GM21723 (cell line): ENCODE measurements around the gene CCNI.
"Not testable (repeated sequence)": the region's sequence is repeated elsewhere in the genome, so short reads cannot be mapped to it uniquely, and the experiment has no call there.

Source experiments
- ATAC-seq: cut with Tn5 transposase; IDR thresholded peaks from one replicate; pipeline ENCODE4 v1.9.1; 2021; ENCODE audit warnings: mild to moderate bottlenecking, moderate library complexity; ENCODE audit not compliant: unreplicated experiment

The CCNI gene, protein sequence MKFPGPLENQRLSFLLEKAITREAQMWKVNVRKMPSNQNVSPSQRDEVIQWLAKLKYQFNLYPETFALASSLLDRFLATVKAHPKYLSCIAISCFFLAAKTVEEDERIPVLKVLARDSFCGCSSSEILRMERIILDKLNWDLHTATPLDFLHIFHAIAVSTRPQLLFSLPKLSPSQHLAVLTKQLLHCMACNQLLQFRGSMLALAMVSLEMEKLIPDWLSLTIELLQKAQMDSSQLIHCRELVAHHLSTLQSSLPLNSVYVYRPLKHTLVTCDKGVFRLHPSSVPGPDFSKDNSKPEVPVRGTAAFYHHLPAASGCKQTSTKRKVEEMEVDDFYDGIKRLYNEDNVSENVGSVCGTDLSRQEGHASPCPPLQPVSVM

DNA sequence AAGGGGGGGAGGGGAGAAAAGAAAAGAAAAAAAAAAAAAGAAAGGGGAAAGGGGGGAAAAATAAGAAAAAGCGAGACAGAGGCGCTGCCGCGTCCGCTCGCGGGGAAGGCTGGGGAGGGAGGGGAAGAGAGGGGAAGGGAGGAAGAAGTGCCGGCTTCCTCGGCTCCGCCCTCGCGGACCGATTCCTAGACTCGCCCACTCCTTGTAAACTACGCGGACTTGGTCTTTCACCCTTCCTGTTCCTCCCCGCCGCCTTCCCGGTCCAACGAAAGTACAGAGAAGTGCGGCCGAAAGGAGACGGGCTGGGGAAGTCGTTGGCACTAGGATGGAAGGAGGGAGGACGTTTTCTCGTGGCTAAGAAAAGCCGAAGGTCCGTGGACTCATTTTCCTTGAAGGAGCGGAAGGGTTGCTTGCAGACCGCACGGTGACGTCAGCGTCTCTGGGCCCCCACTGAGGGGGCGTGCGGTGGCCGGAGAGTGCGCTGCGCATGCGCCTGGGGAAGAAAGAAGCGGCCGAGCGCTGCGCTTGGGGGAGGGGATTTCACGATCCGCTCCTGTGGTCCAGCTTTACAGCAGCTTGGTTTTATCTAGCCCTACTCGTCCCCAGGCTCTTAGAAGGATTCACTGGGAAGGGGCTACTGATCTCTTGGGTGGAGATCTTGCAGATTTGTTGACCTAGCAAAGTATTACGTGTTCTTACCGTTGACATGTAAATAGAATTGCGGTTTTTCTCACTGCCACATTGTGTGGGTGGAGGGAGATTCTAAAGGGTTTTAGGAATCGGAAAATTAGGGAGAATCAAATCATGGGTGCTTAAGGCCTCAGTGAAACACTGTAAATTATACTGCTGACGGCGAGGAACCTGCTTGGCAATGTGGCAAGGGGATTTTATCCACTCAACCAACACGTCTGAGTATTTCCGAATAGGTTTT lies at the start of gene CCNI:
TSS of gene CCNI (minus strand) at position 121 of the 931 bp plus-strand sequence. CDS start 9,627 bp downstream, outside the sequence.
- ATAC-seq, result peak; percentile 61

DNA sequence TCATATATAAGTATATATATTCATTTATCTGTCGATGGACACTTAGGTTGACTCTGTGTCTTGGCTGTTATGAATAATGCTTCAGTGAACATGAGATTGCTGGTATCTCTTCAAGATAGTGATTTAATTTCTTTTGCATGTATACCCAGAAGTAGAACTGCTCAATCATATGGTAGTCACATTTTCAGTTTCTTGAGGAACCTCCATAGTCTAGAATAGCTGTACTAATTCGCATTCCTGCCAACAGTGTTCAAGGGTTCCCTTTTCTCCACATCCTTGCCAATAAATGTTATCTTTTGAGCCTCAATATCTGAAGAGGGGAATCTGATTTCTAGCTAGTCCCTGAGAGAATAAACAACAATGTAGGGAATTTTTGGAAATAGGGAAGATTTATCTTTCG lies 48.8 kb upstream of the CCNI start:
- ATAC-seq, result no peak

DNA sequence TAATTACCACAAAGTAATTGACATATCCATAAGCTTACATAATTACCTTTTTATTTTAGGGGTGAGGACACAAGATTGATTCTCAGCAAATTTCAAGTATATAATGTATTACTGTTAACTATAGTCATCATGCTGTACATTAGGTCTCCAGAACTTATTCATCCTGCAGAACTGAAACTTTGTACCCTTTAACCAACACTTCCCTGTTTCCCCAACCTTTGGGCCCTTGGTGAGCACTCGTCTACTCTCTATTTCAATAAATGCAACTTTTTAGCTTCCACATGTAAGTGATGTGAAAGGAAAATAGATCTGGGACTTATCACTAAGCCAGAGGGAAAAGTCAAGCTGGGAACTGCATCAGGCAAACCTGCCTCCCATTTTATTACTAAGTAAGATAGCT lies 47.6 kb upstream of the CCNI start:
- ATAC-seq, result no peak

DNA sequence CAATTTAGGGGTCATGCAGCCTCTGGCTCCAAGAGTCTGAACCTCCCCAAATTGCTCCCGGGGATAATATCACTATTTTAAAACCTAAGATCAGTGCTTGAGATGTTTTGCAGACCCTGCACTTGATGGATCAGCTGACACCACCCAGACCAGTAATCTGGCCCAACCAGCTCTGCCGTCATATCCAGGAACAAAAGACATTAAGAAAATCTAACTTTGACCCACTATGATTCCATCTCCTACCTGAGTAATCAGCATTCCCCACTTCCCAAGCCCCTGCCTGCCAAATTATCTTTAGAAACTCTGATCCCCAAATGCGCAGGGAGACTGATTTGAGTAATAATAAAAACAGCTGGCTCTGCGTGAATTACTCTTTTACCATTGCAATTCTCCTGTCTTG lies 46.9 kb upstream of the CCNI start:
- ATAC-seq, result no peak

DNA sequence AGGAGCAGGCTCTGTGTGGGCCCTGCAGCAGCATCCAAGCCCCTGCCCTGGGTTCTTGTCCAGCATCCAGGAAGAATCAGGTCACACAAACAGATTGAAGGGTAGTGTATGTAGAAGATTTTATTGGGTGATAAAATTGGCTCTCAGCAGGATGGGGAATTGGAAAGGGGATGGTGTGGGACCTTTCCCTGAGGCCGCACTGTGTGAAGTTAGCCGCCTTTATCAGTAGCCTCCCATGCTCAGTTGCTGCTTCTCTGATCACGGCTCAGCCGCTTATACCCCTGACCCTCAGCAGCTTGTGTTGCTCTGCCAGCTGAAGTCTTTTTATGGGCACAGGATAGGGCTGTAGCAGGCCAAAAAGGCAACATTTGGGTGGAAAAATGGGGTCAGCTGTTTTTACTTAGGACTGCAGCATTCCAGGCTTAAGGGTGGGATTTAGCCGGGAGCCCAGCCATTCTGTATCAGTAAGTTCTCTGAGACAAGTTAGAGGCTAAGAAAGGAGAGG lies 46.0 kb upstream of the CCNI start:
- no peak for ATAC-seq

DNA sequence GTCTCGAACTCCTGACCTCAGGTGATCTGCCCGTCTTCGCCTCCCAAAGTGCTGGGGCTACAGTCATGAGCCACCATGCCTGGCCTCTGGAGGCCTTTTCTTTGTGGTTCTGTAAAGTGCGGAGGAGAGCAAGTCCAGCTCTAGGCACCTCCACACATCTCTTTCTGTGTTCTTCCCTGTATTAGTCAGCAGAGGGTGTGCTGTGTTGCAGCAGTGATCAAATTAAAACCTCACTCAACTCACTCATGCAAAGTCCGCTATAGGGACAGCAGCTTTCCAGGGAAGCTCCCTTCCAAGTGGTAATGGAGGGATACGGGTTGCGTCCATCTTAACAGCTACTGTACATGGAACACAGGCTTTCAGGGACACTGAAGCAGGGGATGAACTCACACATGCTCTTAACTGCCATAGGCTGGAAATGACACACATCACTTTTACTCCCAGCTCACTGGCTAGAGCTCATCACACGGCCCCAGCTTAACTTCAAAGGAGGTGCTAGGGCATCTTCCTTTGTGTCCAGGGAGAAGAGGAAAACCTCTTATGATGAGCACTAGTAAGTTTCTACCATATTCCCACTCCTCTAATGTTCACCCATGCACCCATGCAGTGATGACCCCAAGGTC lies 45.2 kb upstream of the CCNI start:
- ATAC-seq, result peak; percentile 88

DNA sequence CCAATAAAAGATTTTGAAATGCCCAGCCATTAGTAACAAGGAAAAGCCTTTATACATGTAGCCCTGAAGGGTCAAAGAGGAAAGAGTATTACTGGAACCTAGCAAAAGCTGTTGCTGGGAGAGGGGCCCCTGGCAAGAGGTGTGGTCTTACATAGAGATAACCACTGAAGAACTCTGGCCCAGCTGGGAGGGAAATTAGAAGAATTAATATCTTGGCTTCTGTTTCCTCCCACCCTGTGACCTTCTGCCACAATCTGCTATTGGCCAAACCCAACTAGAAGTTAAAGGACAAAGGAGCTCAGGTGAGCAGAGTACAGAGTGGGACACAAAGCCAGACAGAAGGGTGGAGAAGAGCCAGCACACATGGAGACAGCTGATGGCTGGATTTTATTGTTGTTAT lies 41.9 kb upstream of the CCNI start:
- no peak for ATAC-seq

DNA sequence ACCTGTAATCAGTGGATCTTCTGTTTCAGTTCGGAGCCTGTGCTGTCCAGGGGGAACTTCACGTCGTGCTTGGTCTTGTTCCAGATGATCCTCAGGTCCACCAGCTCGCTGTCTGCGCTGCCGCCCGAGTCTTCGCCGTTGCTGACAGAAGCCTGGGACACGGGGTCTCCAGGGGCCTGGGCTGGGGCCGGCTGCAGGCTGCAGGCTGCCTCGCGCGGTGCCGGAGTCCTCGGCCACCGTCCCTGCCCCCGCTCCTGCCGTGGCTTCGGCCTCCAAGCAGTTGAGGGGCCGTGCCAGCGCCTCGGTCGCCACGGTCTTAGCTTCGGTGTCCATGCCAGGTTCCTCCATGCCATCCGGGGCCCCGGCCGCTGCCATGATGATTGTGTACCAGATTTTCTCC lies 37.3 kb upstream of the CCNI start:
- no peak for ATAC-seq

DNA sequence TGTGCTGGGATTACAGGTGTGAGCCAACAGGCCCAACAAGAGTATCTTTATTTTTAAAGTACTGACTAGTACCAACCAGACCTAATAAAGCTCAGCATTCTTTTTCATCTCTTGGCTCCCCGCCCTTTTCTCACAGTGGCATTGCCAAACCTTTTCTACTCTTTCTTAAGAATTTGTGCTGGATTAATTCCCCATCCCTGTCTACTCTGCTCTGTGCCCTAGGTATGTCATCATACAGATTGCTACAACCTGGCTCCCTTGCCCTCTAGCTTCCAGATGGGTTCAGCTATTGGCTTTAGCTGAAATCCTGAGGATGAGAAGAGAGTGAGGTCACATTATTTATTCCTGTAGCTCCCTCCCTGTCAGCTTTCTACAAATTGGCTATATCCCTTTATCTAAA lies 34.9 kb upstream of the CCNI start:
- ATAC-seq, result no peak

DNA sequence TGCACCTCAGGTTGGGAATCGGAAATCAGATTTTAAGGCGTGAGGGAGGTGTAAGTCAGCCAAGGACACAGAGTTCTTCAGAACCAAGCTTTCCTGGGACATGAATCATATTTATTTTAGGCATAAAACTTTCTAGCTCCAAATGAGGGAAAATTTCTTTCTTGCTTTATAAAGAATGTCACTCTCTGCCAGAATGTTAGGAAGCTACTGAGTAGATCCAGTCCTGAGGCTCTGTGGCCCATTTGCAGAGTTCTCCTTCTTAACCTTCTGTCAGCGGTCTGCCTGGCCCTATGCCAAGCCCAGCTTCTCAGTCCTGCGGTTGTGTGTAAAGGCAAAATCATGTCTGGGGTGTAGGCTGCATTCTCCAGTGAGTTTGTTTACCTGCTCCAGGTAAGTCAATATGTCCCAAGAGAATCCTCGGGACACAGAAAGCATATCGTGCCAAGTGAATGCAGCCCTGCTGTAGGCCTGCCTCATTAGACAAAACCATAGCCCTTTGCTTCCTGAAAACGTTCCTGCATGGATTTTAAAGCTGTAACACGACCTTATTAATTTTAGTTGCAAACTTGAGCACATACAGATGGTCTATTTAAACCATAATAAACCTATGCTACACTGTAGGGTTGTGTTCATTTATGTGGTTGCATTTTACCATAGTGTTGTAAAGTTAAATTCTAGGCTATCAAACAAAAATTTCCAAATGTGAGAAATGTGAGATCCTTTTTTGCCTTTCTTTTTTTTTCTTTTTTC lies 29.2 kb upstream of the CCNI start:
- no peak for ATAC-seq

DNA sequence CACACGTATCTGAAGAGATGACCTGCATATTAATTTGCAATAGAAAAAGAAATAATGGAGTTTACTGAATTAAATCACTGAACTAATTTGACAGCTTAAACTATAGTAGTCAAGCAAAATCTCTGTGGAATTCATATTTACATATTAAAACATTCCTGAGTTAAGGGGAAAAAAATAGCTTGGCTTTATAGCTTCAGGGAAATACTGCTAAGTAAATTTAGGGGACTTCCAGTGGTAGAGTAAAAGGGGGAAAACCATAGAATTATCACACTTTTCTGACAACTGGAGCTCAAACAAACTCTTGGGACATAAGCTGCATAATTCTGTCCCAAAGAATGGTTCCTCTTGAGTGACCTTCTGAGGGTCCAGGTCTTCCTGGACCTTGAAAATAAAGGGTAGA lies 28.6 kb upstream of the CCNI start:
- no peak for ATAC-seq

DNA sequence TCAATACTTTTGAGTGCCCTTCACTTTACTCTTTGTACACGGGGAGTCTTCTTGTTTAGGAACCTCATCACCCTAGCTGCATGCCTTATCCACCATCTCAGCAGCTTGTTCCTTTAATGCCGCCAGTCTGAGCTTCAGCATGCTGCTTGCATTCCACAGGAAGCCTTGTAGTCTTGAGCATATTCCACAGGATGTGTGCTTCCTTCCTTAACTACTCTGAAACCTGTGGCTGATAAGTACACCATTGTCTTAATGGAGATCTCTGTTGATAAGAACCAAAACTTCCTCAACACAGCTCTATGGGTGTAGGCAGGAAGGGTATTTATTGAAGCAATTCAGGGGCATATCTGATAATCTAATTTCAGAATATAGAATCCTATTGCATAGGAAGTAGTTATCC lies 24.4 kb upstream of the CCNI start:
- no peak for ATAC-seq

DNA sequence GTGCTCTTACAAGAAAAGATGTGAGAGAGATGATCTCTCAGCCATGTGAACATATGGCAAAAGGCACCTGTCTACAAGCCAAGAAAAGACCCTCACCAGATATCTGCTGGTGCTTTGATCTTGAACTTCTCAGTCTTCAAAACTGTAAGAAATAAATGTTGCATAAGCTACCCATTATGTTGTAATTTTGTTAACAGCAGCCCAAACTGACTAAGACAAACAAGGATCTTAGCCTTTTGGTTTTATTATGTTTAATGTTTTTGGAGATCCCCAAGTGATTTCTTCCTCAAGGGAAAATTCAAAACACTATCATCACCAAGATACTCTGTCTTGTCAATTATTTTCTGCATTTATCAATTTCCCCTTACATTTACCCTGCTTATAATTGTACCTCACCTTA lies 21.8 kb upstream of the CCNI start:
- no peak for ATAC-seq

DNA sequence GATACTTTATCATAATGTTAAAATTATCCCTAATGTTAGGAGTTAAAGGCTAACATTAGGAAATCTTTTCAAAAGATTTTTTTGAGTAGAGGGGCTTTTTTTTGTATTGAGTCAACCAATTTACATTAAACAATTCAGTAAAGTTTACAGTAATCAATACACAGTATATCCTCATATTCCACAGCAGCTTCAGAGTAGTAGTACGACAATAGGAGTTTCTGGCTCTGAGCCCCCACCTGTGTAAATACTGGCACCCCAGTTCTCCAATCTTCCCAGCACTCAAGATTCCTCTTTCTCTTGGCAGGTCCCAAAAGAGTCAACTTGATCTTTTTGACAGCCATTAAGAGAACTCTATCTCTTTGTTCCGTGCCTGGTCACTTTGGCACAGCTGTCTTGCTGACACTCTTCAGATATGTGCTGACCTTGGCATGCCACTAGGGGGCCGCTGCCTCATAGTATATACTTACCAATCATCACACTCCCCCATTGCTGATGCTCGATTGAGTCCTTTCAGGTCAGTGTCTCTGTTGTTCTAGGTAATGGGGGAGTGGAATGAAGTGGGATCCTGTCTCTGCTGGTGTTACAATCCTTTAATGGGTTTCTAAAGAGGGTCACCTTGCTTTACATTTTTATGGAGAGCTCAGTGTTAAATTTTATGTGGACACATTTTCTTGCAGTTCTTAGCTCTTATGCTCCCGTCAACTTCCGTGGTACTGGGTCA lies 19.5 kb upstream of the CCNI start:
- peak; percentile 100 for ATAC-seq

DNA sequence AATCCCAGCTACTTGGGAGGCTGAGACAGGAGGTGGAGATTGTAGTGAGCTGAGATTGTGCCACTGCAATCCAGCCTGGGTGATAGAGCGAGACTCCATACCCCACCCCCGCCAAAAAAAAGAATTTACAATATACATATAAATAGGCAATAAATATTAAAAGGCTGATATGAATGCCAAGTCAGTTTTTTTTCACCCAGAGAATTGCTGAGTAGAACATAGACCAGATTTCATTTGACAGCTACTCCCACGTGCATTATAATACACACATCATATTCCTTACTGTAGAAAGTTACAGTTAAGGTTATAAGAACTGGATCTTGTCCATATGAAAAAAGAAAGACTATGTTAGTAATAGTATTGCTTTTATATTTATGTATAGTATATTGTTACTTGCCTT lies 18.7 kb upstream of the CCNI start:
- no peak for ATAC-seq

DNA sequence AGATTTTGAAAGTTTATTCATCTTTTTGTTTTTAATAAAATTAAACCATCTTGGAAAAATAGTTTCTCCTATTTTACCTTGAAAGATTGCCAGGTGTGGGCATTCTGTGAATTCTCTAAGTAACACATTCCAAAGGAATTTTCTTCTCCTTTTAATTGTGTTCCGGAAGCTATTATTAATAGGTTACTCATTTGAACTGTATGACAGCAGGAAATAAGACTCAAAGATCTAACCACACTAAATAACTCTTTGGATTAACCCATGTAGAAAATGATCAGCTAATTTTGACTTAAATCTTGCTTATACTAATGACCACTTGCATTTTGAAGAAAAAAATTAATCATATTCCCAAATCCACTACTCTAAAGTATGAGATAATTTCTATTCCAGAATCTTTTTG lies 17.6 kb upstream of the CCNI start:
- ATAC-seq, result no peak

DNA sequence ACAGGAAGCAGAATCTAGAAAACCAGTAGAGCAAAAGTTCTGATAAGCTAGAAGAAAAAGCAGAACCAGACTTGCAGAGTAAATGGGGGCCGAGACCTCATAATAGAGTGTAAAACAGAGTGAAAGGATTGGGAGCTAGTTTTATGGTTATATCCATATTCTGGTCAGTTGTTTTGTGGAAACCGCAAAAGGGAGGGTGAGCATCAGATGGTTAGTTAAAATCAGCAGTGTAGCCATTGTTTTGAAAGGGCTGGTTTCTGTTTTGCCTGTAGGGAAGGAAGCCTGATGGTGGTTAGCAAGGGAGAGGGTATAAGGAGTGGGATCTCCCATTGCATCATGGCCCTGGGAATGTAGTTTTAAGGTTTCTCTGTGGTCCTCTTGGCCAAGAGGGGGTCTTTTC lies 17.2 kb upstream of the CCNI start:
- ATAC-seq, result no peak

DNA sequence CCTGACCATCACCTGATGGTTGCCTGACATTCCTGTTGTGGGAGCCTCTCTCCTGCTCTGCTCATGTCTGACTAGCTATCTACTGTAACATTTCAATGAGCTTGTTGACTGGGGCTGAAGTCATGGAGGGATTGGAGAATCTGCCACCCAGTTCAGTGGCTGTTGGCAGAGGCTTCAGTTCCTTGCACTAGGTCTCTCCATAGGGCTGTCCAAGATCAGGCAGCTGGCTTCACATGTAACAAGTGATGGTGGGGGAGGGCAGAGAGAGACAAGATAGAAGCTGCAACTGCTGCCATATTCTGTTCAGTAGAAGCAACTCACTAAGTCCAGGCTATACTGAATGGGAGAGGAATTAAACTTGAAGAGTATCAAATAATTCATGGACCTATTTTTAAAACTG lies 14.1 kb upstream of the CCNI start:
- ATAC-seq, result no peak

DNA sequence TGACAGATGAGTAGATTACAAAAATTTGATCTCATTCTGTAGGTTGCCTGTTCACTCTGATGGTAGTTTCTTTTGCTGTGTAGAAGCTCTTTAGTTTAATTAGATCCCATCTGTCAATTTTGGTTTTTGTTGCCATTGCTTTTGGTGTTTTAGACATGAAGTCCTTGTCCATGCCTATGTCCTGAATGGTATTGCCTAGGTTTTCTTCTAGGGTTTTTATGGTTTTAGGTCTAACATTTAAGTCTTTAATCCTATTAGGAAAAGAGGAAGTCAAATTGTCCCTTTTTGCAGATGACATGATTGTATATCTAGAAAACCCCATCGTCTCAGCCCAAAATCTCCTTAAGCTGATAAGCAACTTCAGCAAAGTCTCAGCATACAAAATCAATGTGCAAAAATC lies 11.2 kb upstream of the CCNI start:
- not testable (repeated sequence) for ATAC-seq

DNA sequence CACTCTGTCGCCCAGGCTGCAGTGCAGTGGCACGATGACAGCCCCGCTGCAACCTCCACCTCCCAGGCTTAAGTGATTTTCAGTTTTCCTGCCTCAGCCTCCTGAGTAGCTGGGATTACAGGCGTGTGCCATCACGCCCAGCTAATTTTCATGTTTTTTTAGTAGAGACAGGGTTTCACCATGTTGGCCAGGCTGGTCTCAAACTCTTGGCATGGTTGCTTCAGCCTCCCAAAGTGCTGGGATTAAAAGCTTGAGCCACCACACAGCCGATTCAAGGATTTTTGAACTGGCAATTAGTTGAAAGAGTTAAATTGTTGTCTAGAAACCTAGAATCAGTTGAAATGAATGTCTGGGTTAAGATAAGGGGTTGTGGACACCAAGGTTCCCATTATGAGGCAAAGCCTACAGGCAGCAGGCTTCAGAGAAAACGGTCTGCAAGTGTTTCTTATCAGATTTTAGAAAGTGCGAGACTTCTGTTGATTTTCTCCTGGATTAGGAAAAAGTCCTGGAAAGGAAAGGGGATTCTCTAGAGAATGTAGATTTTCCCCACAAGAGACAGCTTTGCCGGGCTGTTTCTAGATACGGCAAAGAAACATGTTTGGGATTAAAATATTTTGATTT lies 8.3 kb upstream of the CCNI start:
- ATAC-seq, result no peak
